Neural progenitor cell (in vitro differentiated cells): ENCODE results near the gene HSD17B2. TPM values are rescaled to one million over a fixed set of nuclear protein-coding genes. Genes with fewer than 3 reads are reported as not detected.

ENCODE experiments used
- DNase-seq: peaks from one replicate; pipeline ENCODE4 v3.0.0-alpha.2; 2016; ENCODE audit warnings: low spot score
- H2AFZ ChIP-seq: fragments of 200-600 bp; sonication (generic); replicated peaks from 2 replicates; pipeline ENCODE4 v1.6.1; 2016; ENCODE audit warnings: antibody characterized with exemption
- H3F3A ChIP-seq: fragments of 200-600 bp; sonication (generic); 2 replicates; pipeline ENCODE4 v1.6.1; 2016; ENCODE audit warnings: antibody characterized with exemption, low read depth
- H3K27ac ChIP-seq: fragments of 200-600 bp; sonication (generic); 2 replicates; pipeline ENCODE4 v1.5.1; 2016; ENCODE audit warnings: mild to moderate bottlenecking
- H3K27me3 ChIP-seq: fragments of 200-600 bp; sonication (generic); 2 replicates; pipeline ENCODE4 v1.6.1; 2016; ENCODE audit warnings: mild to moderate bottlenecking, moderate library complexity
- H3K36me3 ChIP-seq: fragments of 200-600 bp; sonication (generic); 2 replicates; pipeline ENCODE4 v1.5.1; 2016
- H3K4me1 ChIP-seq: fragments of 200-600 bp; sonication (generic); 2 replicates; pipeline ENCODE4 v1.6.1; 2016; ENCODE audit warnings: mixed run types
- H3K4me2 ChIP-seq: fragments of 200-600 bp; sonication (generic); 2 replicates; pipeline ENCODE4 v1.6.1; 2016
- H3K4me3 ChIP-seq: fragments of 200-600 bp; sonication (generic); 2 replicates; pipeline ENCODE4 v1.5.1; 2016
- H3K79me2 ChIP-seq: fragments of 200-600 bp; sonication (generic); 2 replicates; pipeline ENCODE4 v1.6.1; 2016; ENCODE audit warnings: low read depth
- H3K9ac ChIP-seq: fragments of 200-600 bp; sonication (generic); 2 replicates; pipeline ENCODE4 v1.6.1; 2016
- H3K9me3 ChIP-seq: fragments of 200-600 bp; sonication (generic); 2 replicates; pipeline ENCODE4 v1.5.1; 2016; ENCODE audit warnings: low read depth
- H4K20me1 ChIP-seq: fragments of 200-600 bp; sonication (generic); 2 replicates; pipeline ENCODE4 v1.6.1; 2016; ENCODE audit warnings: low read depth
- H3K27ac Mint-ChIP-seq: 3 replicates; pipeline ENCODE4 v1.8.0; 2021; ENCODE audit warnings: mixed read lengths
- H3K27me3 Mint-ChIP-seq: 2 replicates; pipeline ENCODE4 v1.8.0; 2022; ENCODE audit warnings: low read depth, mild to moderate bottlenecking, inconsistent platforms, moderate library complexity, mixed read lengths; ENCODE audit not compliant: insufficient read depth
- H3K36me3 Mint-ChIP-seq: 3 replicates; pipeline ENCODE4 v1.8.0; 2021; ENCODE audit warnings: mixed read lengths
- H3K4me1 Mint-ChIP-seq: 3 replicates; pipeline ENCODE4 v1.8.0; 2021; ENCODE audit warnings: mixed read lengths
- H3K4me3 Mint-ChIP-seq: 3 replicates; pipeline ENCODE4 v1.8.0; 2021; ENCODE audit warnings: mild to moderate bottlenecking, moderate library complexity, mixed read lengths
- H3K9me3 Mint-ChIP-seq: 3 replicates; pipeline ENCODE4 v1.8.0; 2020; ENCODE audit warnings: mixed read lengths
- EZH2 ChIP-seq: fragments of 200-600 bp; sonication (generic); IDR thresholded peaks from 2 replicates; pipeline ENCODE4 v1.6.1; 2017; ENCODE audit warnings: antibody characterized with exemption, mild to moderate bottlenecking, moderate library complexity
- EZH2phosphoT487 ChIP-seq: fragments of 200-600 bp; sonication (generic); IDR thresholded peaks from 2 replicates; pipeline ENCODE4 v1.6.1; 2017; ENCODE audit warnings: antibody characterized with exemption
- total RNA-seq: library from RNA; depleted of rRNA; stranded (reverse); fragments of >200 nt; gene quantifications from 2 replicates; pipeline ENCODE4 v1.2.3, GENCODE V29; 2015; ENCODE audit warnings: low replicate concordance
- TF ChIP-seq, protein P1 (sequence below): fragments of 200-600 bp; sonication (generic); IDR thresholded peaks from 2 replicates; pipeline ENCODE4 v1.5.1; 2017; ENCODE audit warnings: antibody characterized with exemption, mild to moderate bottlenecking

HSD17B2 gene
- total RNA-seq, 1 donor from 2014 or later, result not detected

DNA sequence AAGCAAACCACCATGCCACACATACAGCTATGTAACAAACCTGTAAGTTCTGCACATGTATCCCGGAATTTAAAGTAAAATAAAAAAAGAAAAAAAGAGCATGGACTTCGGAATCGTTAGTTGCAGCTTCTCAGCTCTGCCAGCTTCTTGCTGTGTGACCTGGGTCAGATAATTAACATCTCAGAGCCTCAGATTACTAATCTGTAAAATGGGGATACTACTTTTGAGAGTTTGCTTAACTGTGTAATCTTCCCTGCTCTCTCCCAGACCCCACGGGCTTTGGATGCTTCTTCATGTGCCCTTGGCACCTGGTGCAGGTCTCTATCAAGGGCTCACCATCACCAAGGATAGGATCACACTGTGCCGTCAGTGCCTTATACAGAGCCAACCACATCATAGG lies 16.6 kb downstream of the HSD17B2 start:
- no peak for DNase-seq
- Histone ChIP-seq H3K4me3 (no peak overlapping the region), H2AFZ (no peak overlapping the region), H3K36me3 (no peaks in the 10 kb centered on the region), H3K4me2 (no peak overlapping the region), H3K9me3 (no peaks in the 10 kb centered on the region), H3K4me1 (peaks cover 13% of the 10 kb centered on the region), H3K79me2 (no peaks in the 10 kb centered on the region), H4K20me1 (no peaks in the 10 kb centered on the region), H3K27me3 (no peaks in the 10 kb centered on the region), H3K9ac (no peak overlapping the region), H3K27ac (no peak overlapping the region), H3F3A (no peaks in the 10 kb centered on the region)
- Mint-ChIP-seq H3K27me3 (peaks cover 3% of the 10 kb centered on the region), H3K4me3 (no peak overlapping the region), H3K36me3 (peaks cover 2% of the 10 kb centered on the region), H3K27ac (no peak overlapping the region), H3K4me1 (peaks cover 8% of the 10 kb centered on the region), H3K9me3 (no peaks in the 10 kb centered on the region)
- TF ChIP-seq EZH2, result no peak
- TF ChIP-seq, protein P1, sequence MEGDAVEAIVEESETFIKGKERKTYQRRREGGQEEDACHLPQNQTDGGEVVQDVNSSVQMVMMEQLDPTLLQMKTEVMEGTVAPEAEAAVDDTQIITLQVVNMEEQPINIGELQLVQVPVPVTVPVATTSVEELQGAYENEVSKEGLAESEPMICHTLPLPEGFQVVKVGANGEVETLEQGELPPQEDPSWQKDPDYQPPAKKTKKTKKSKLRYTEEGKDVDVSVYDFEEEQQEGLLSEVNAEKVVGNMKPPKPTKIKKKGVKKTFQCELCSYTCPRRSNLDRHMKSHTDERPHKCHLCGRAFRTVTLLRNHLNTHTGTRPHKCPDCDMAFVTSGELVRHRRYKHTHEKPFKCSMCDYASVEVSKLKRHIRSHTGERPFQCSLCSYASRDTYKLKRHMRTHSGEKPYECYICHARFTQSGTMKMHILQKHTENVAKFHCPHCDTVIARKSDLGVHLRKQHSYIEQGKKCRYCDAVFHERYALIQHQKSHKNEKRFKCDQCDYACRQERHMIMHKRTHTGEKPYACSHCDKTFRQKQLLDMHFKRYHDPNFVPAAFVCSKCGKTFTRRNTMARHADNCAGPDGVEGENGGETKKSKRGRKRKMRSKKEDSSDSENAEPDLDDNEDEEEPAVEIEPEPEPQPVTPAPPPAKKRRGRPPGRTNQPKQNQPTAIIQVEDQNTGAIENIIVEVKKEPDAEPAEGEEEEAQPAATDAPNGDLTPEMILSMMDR, result no peak
- no peak for TF ChIP-seq EZH2phosphoT487

DNA sequence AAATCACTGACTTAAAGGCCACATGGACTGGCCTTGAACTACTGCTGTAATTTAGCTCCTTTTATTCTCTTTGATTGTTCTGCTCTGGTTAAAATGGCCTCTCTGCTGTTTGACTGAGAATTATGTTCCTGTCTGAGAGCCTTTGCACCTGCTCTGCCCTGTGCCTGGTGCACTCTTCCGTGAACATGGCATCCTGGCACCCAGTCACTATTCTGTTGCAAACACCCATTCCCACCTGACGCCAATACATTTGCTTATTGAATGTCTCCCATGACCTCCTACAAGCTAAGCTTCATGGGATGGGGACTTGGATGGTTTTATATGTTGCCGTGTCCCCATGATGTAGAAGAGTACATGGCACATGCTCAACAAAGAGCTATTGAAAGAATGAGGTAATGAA lies 20.1 kb downstream of the HSD17B2 start:
- Histone ChIP-seq H3K27me3 (no peaks in the 10 kb centered on the region), H3K79me2 (no peaks in the 10 kb centered on the region), H3F3A (no peaks in the 10 kb centered on the region), H3K36me3 (no peaks in the 10 kb centered on the region), H3K4me1 (peaks cover 6% of the 10 kb centered on the region), H2AFZ (no peak overlapping the region), H4K20me1 (no peaks in the 10 kb centered on the region), H3K9ac (no peak overlapping the region), H3K9me3 (no peaks in the 10 kb centered on the region), H3K27ac (no peak overlapping the region), H3K4me2 (no peak overlapping the region), H3K4me3 (no peak overlapping the region)
- Mint-ChIP-seq H3K36me3 (no peaks in the 10 kb centered on the region), H3K4me1 (peaks cover 3% of the 10 kb centered on the region), H3K9me3 (no peaks in the 10 kb centered on the region), H3K27me3 (peaks cover 4% of the 10 kb centered on the region), H3K27ac (no peak overlapping the region), H3K4me3 (no peak overlapping the region)
- TF ChIP-seq, protein P1, result no peak
- TF ChIP-seq EZH2, result no peak
- TF ChIP-seq EZH2phosphoT487, result no peak
- no peak for DNase-seq

DNA sequence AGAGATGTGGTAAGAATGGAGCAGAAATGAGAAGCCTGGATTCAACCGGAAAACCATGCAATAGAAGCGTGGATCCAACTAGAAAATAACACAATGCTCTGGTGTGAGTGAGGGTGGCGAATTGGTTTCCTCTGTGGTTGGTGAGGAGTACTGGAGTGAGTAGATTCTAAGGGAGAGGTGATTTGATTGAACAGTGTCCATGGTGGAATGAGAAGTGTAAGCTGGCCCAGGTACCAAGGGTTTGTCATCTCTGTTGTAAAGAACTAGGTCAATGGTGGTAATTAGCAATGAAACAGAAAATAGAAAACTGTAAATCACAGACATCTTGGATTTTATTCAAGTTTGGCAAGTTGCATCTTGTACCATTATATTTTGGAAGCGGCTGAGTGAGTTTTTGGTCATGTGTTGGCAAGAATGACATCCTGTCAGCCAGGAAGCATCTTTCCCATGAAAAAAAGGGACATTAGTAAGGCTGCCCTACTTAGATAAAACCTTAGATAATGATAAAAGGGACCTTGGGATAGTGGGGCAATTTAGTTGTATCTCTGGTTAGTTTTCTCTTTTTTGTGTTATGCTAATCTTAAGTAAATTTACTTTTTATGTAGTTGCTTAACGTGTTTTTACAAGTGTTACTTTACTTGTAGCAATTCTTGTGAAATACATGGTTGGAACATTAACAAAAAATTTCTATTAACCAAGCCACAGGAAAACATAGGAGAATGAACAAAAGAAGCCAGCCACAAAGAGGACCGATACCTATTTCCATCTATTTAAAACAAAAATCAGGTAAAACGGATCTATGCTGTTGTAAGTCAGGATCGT lies 20.9 kb downstream of the HSD17B2 start:
- Mint-ChIP-seq H3K27ac (no peak overlapping the region), H3K36me3 (no peaks in the 10 kb centered on the region), H3K4me3 (no peak overlapping the region), H3K9me3 (no peaks in the 10 kb centered on the region), H3K4me1 (peaks cover 9% of the 10 kb centered on the region), H3K27me3 (peaks cover 9% of the 10 kb centered on the region)
- Histone ChIP-seq H3K9ac (no peak overlapping the region), H3F3A (no peaks in the 10 kb centered on the region), H3K27ac (no peak overlapping the region), H3K9me3 (no peaks in the 10 kb centered on the region), H3K4me1 (no peaks in the 10 kb centered on the region), H4K20me1 (no peaks in the 10 kb centered on the region), H3K79me2 (no peaks in the 10 kb centered on the region), H2AFZ (no peak overlapping the region), H3K4me3 (no peak overlapping the region), H3K36me3 (no peaks in the 10 kb centered on the region), H3K4me2 (no peak overlapping the region), H3K27me3 (no peaks in the 10 kb centered on the region)
- DNase-seq, result no peak
- TF ChIP-seq EZH2, result no peak
- TF ChIP-seq EZH2phosphoT487, result no peak

DNA sequence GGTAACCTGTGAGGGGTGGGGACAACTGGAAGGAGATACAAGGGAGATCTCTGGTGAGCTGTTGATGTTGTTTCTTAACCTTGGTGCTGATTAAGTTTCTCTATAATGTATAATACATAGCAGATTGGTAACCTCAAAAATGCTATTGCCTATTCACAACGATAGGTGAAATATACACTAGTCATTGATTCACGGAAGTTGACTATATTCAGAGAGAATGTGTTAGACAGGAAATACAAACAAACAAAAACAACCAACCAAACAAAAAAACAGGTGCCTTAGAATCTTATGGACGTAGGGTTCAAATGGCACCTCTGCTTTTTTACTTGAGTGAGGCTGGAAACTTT lies 21.5 kb downstream of the HSD17B2 start:
- Histone ChIP-seq H3F3A (no peaks in the 10 kb centered on the region), H3K9ac (no peak overlapping the region), H3K9me3 (no peaks in the 10 kb centered on the region), H3K4me2 (no peak overlapping the region), H3K36me3 (no peaks in the 10 kb centered on the region), H2AFZ (no peak overlapping the region), H3K4me1 (no peaks in the 10 kb centered on the region), H3K79me2 (no peaks in the 10 kb centered on the region), H4K20me1 (no peaks in the 10 kb centered on the region), H3K4me3 (no peak overlapping the region), H3K27ac (no peak overlapping the region), H3K27me3 (no peaks in the 10 kb centered on the region)
- no peak overlapping the region for H3K4me3 Mint-ChIP-seq
- H3K27ac Mint-ChIP-seq, result no peak overlapping the region
- H3K4me1 Mint-ChIP-seq, result peaks cover 9% of the 10 kb centered on the region
- H3K9me3 Mint-ChIP-seq, result no peaks in the 10 kb centered on the region
- H3K36me3 Mint-ChIP-seq, result no peaks in the 10 kb centered on the region
- no peak for DNase-seq
- TF ChIP-seq, protein P1, result no peak
- TF ChIP-seq EZH2 (no peak), EZH2phosphoT487 (no peak)
- peaks cover 9% of the 10 kb centered on the region for H3K27me3 Mint-ChIP-seq
